Thyroid gland (tissue), 4 donors: ENCODE results near the gene TMEM214.

Source experiments
- CTCF ChIP-seq, 6 experiments: fragments of 200-600 bp in 3 of 6; fragments of 450-650 bp in 3 of 6; sonication (generic) in 3 of 6; IDR thresholded peaks; one replicate each; pipeline ENCODE4 v1.5.1; 2016 to 2019; ENCODE audit warnings: antibody characterized with exemption in 6 of 6, mild to moderate bottlenecking in 2 of 6, inconsistent platforms in 1 of 6, moderate library complexity in 1 of 6
- POLR2A ChIP-seq, 2 donors: fragments of 450-650 bp; IDR thresholded peaks; one replicate each; pipeline ENCODE4 v1.6.1; 2017; ENCODE audit warnings: antibody characterized with exemption in 2 of 2, mild to moderate bottlenecking in 2 of 2, moderate library complexity in 1 of 2

GRCh38 chr2:27074738-27075565 is 42.2 kb downstream of the TMEM214 start:
- TF ChIP-seq CTCF (IDR thresholded peaks at IDR 0.05) (no peak), POLR2A (IDR thresholded peaks at IDR 0.05) (no peak)
